OCI-M1 (cell line): ENCODE measurements around the gene INTS7.
A peak's percentile ranks its signal among the peaks of the same experiment; 100 is the strongest.

Experiments used
- DNase-seq: peaks from one replicate; lab custom pipeline; 2025; lab: John Stamatoyannopoulos, UW

The INTS7 gene, protein sequence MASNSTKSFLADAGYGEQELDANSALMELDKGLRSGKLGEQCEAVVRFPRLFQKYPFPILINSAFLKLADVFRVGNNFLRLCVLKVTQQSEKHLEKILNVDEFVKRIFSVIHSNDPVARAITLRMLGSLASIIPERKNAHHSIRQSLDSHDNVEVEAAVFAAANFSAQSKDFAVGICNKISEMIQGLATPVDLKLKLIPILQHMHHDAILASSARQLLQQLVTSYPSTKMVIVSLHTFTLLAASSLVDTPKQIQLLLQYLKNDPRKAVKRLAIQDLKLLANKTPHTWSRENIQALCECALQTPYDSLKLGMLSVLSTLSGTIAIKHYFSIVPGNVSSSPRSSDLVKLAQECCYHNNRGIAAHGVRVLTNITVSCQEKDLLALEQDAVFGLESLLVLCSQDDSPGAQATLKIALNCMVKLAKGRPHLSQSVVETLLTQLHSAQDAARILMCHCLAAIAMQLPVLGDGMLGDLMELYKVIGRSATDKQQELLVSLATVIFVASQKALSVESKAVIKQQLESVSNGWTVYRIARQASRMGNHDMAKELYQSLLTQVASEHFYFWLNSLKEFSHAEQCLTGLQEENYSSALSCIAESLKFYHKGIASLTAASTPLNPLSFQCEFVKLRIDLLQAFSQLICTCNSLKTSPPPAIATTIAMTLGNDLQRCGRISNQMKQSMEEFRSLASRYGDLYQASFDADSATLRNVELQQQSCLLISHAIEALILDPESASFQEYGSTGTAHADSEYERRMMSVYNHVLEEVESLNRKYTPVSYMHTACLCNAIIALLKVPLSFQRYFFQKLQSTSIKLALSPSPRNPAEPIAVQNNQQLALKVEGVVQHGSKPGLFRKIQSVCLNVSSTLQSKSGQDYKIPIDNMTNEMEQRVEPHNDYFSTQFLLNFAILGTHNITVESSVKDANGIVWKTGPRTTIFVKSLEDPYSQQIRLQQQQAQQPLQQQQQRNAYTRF

DNA sequence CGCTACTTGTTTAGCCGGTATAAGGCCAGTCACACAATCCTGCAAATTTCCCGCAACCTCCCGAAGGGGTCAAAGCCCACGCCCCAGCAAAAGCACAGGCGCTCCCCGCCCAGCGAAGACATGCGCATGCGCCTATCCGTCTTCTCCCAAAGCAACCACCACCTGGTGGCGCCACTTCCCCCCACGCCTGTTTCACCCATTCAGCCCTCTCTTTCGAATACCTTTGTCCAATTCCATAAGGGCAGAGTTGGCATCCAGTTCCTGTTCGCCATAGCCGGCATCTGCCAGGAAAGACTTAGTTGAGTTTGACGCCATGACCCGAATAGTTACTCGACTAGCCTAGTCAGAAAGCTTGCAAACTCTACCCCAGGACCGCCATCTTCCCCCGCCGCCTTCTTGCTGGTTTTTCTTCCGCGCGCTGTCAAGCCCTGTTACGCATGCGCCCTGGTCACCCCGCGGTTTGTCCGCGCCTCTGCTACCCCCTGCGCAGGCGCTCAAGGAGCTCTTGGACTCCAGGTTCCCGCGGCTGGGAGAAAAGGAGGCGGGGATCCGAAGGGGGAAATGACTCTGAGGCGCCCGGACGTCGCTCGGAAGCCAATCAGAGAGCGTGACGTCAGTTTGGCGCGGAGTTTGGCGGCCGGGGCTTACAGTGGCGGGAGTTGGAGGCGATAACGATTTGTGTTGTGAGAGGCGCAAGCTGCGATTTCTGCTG is at the start of gene INTS7, which contains the start of gene DTL:
Gene INTS7, minus strand, starts transcription at position 435 of the 712 bp plus-strand sequence. Its CDS starts 120 bp downstream, at position 315.
Gene DTL, plus strand, starts transcription at position 626 of the 712 bp plus-strand sequence. CDS start 143 bp downstream, outside the sequence.
- peak; percentile 100 for DNase-seq

GRCh38 chr1:212082765-212083406 is 47.5 kb upstream of the INTS7 start:
- no peak for DNase-seq

DNA sequence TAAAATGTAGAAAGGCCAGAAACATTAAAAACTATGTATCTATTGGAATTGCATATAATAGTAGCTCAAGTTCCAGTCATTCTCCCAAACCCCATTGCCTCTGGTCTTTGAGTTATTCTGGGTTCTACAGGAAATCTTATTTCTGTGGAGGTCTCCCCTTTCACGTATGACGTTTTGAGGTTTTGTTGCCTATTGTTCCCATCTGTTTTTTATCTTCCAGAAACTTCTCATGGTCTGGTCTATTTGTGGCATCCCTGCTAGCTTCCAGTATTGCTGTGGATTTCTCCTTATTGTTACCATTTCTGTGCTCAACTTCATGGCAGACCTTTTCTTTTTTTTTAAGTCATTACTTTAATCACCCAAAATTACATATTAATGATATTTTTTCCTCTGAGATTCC is 43.5 kb upstream of the INTS7 start:
- no peak for DNase-seq

- DNase-seq: no peak
Measured at GRCh38 chr1:212077028-212077427, 41.7 kb upstream of the INTS7 start.

DNA sequence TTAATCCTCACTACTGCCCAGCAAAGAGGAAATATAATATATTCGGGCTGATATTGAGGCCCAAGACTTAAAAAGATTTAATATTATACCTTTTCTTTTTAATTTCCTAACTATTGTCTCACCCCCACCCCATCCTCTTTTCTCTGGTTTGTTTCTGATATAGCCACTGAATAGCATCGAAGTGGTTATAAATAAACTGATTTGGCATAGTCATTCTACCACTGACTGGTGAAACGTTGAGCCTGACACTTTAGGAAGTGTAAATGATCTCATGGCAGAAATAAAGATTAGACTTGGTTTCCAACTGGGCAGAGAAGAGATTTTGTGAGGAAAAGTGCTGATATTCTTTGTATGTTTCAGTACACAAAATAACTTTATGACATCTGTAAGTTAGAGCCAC is 39.5 kb upstream of the INTS7 start:
- no peak for DNase-seq

DNA sequence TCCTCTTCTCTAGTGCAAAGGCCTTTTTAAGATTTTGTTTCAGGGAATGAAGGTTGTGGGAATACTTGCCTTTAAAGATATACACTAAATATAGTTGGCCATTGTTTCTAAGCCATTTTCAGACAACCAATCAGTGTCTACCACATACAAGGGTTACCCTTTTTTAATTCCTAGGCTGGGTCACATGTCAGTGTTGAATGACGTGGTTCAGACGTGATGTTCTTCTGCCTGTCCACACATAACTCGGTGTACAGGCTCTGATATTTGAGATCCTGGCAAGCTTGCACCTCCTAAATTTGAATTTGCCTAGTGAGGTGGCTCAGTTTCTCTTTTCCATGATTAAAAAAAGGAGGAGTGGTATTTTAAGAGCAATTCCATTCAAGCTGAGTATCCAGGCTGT is 39.0 kb upstream of the INTS7 start:
- no peak for DNase-seq

GRCh38 chr1:212073490-212073889 is 38.1 kb upstream of the INTS7 start:
- no peak for DNase-seq

GRCh38 chr1:212072047-212072446 is 36.7 kb upstream of the INTS7 start:
- DNase-seq: no peak

DNA sequence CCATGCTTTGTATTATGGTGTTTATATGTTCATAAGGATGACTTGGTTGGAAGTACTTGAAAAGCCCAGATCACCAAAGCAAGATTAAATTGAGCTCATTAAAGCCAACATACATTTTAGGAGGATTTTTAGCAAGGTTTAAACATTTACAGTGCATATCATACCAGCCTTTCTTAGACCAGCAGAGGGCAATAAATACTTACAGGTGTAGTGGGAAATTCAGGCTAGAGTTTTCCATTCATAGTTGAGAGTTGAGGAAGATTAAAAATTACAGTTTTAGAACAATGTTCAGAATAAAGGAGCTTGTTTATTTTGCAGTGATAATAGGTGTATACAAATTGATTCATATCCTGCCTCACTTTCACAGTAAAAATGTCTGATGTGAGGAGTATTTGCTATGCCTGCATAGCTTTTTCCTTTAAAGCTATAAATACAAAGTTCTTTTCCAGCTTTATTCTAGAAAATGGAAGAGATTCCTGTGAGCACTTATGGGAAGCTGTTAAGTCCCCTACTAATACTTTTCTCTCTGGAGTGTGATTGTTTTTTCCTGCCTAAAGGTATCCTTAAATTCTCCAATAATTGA is 35.5 kb upstream of the INTS7 start:
- DNase-seq: peak; percentile 73

GRCh38 chr1:212067787-212068186 is 32.4 kb upstream of the INTS7 start:
- no peak for DNase-seq

DNA sequence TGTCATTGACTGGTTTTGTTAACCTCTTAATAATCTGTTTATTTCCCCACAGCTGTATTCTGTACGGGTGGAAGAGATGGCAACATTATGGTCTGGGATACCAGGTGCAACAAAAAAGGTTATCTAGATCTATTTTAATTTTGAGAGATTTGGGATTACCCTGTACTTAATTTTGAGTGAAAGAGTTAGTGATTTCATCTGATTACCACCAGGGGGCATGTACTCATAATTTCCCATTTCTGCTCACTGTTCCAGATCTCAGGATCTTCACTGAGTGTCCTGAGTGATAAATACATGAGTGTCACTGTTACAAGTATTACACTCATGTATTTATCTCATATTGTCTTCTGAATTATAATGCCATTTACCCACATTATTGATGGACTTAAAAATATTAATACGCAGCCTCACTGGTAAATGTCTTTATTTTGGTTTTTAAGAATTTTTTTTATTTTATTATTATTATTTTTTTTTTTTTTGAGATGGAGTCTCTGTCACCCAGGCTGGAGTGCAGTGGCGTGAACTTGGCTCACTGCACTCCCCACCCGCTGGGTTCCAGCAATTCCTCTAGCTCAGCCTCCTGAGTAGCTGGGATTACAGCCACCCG is 27.6 kb upstream of the INTS7 start:
- DNase-seq: peak; percentile 64

GRCh38 chr1:212060632-212061472 is 25.5 kb upstream of the INTS7 start:
- no peak for DNase-seq

- no peak for DNase-seq
Measured at GRCh38 chr1:212055333-212055732, 20.0 kb upstream of the INTS7 start.

GRCh38 chr1:212053993-212054392 is 18.6 kb upstream of the INTS7 start:
- DNase-seq: no peak

DNA sequence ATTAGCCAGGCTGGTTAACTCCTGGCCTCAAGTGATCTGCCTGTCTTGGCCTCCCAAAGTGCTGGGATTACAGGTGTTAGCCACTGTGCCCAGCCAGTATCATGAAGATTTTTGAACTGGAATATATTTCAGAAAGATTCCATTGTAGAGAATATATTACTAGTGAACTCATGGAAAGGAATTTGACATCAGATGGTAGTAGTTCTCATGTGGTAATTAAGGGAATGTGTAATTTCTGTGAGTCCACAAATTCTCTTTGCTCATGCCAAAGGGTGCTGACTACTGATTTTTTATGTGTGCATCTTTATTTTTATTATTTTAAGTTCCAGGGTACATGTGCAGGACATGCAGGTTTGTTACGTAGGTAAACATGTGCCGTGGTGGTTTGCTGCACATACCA is 10.6 kb upstream of the INTS7 start:
- DNase-seq: no peak

- DNase-seq: no peak
Measured at GRCh38 chr1:212044851-212045250, 9.5 kb upstream of the INTS7 start.

DNA sequence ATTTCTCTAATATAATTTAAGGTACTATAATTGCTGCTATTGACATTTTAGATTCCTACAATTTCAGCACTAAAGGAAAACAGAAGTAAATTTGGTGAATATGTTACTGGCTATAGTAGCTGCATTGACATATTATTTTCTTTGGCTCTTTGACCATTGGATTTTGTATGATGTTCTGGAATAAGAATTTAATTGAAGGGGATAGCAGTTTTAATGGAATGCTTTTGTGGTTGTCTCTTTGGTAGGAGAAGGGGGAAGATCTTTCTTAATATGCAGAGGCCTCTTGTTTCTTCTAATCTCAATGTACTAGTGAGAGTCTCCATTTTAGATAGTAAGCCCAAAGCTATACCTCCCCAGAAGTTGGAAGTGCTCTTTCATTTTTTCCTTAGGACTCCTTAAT is 7.1 kb upstream of the INTS7 start:
- DNase-seq: no peak

GRCh38 chr1:212040629-212041412 is 5.5 kb upstream of the INTS7 start:
- DNase-seq: no peak

DNA sequence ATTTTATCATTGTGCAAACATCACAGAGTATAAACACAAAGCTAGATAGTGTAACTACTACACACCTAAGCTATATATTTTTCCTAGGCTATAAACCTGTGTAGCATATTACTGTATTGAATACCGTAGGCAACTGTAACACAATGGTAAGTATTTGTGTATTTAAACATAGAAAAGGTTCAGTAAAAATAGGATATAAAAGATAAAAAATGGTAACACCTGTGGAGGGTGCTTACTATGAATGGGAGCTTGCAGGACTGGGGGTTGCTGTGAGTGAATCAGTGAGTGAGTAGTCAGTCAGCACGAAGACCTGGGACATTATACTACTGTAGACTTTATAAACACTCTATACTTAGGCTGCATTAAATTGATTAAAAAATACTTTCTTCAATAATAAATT is 4.3 kb upstream of the INTS7 start:
- no peak for DNase-seq
